Mesendoderm (in vitro differentiated cells): ENCODE results near the gene NRG3.

Experiments used
- DNase-seq: peaks from one replicate; pipeline ENCODE4 v3.0.0; 2013
- H2AK5ac ChIP-seq: 2 replicates; pipeline ENCODE4 v1.6.1; 2013; ENCODE audit warnings: low read length, inconsistent platforms
- H2BK120ac ChIP-seq: 2 replicates; pipeline ENCODE4 v1.6.1; 2013; ENCODE audit warnings: low read depth, mild to moderate bottlenecking, low read length, moderate library complexity, mixed read lengths
- H2BK15ac ChIP-seq: replicated peaks from 2 replicates; pipeline ENCODE4 v1.6.1; 2013; ENCODE audit warnings: low read depth, mild to moderate bottlenecking, moderate library complexity
- H2BK5ac ChIP-seq: 2 replicates; pipeline ENCODE4 v1.6.1; 2013; ENCODE audit warnings: low read length, inconsistent platforms
- H3K18ac ChIP-seq: 2 replicates; pipeline ENCODE4 v1.6.1; 2013; ENCODE audit warnings: mild to moderate bottlenecking, low read length, mixed read lengths
- H3K23ac ChIP-seq: one replicate; pipeline ENCODE4 v1.6.1; 2013; ENCODE audit warnings: low read length
- H3K27ac ChIP-seq: 2 replicates; pipeline ENCODE4 v1.5.1; 2013; ENCODE audit warnings: low read depth, mild to moderate bottlenecking, inconsistent platforms, low read length, moderate library complexity
- H3K27me3 ChIP-seq: 2 replicates; pipeline ENCODE4 v1.6.1; 2013; ENCODE audit warnings: low read length, control low read depth, mild to moderate bottlenecking, inconsistent platforms; ENCODE audit not compliant: insufficient read depth, poor library complexity
- H3K36me3 ChIP-seq: 2 replicates; pipeline ENCODE4 v1.6.1; 2013; ENCODE audit warnings: low read length, inconsistent platforms; ENCODE audit not compliant: control insufficient read depth, insufficient read depth
- H3K4ac ChIP-seq: one replicate; pipeline ENCODE4 v1.6.1; 2013; ENCODE audit warnings: low read depth, mild to moderate bottlenecking, low read length, moderate library complexity
- H3K4me1 ChIP-seq: 2 replicates; pipeline ENCODE4 v1.6.1; 2013; ENCODE audit warnings: low read depth, low read length, inconsistent platforms; ENCODE audit not compliant: control insufficient read depth
- H3K4me2 ChIP-seq: 2 replicates; pipeline ENCODE4 v1.6.1; 2013; ENCODE audit warnings: low read length
- H3K4me3 ChIP-seq: 2 replicates; pipeline ENCODE4 v1.5.1; 2013; ENCODE audit warnings: mild to moderate bottlenecking, low read length
- H3K56ac ChIP-seq: one replicate; pipeline ENCODE4 v1.6.1; 2013; ENCODE audit warnings: low read length
- H3K79me1 ChIP-seq: 2 replicates; pipeline ENCODE4 v1.6.1; 2013; ENCODE audit warnings: low read length, inconsistent platforms
- H3K79me2 ChIP-seq: 2 replicates; pipeline ENCODE4 v1.6.1; 2013; ENCODE audit warnings: mild to moderate bottlenecking, low read length; ENCODE audit not compliant: control insufficient read depth, insufficient read depth
- H3K9ac ChIP-seq: 2 replicates; pipeline ENCODE4 v1.6.1; 2013; ENCODE audit warnings: low read length, inconsistent platforms
- H4K5ac ChIP-seq: one replicate; pipeline ENCODE4 v1.6.1; 2013; ENCODE audit warnings: low read length
- H4K8ac ChIP-seq: one replicate; pipeline ENCODE4 v1.6.1; 2013; ENCODE audit warnings: low read depth, mild to moderate bottlenecking, control low read depth, low read length, moderate library complexity
- WGBS: extraction: QIAGEN DNeasy Blood & Tissue Kit; methylation state at CpG from one replicate; pipeline ENCODE4 v1.1.7; 2013; ENCODE audit warnings: low lambda C conversion rate, missing lambda C conversion rate; ENCODE audit not compliant: insufficient coverage; ENCODE audit errors: extremely low coverage; 5-methylcytosine and 5-hydroxymethylcytosine counted together

The NRG3 gene

GRCh38 chr10:82811621-82812020, 936.6 kb downstream of the NRG3 start:
- Histone ChIP-seq H2BK120ac (peak overlapping the region; percentile 45), H3K4me2 (no peak overlapping the region), H4K8ac (no peak overlapping the region), H3K4me1 (no peaks in the 10 kb centered on the region), H2BK5ac (no peak overlapping the region), H3K79me1 (no peaks in the 10 kb centered on the region), H3K36me3 (no peaks in the 10 kb centered on the region), H3K18ac (no peak overlapping the region), H3K56ac (no peak overlapping the region), H3K23ac (no peak overlapping the region), H3K27ac (no peak overlapping the region), H3K79me2 (no peaks in the 10 kb centered on the region), H3K4ac (no peak overlapping the region), H3K9ac (no peak overlapping the region), H2AK5ac (no peak overlapping the region), H2BK15ac (no peak overlapping the region), H3K27me3 (no peaks in the 10 kb centered on the region), H4K5ac (no peak overlapping the region), H3K4me3 (no peak overlapping the region)
- no CpG with 5 or more reads among the region's 1 CpG for WGBS
- DNase-seq: peak; percentile 60

DNA sequence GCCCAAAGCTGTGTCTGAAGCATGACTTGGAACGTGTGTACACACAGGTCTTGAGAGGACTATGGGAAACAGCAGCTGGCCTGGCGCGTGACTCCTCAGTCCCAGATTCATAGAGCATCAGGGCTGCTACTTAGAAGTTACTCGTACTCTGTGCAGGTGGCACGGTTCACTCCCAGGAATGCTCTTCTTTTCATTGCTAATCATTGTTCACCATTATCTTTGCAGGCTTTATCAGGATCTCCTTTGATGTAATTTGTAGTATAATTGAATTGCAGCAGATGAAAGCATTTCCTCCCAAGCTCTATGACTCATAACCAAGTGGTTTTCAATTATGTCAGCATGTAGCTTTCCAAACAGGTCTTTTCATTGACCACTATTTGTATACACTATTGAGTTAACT, 938.9 kb downstream of the NRG3 start:
- H3K27ac ChIP-seq: no peak overlapping the region
- H3K4me1 ChIP-seq: no peaks in the 10 kb centered on the region
- no peak overlapping the region for H2BK15ac ChIP-seq
- no peaks in the 10 kb centered on the region for H3K79me2 ChIP-seq
- no peak overlapping the region for H3K56ac ChIP-seq
- no CpG with 5 or more reads among the region's 5 CpGs for WGBS
- H2BK5ac ChIP-seq: no peak overlapping the region
- no peak overlapping the region for H3K18ac ChIP-seq
- DNase-seq: peak; percentile 27
- H3K27me3 ChIP-seq: no peaks in the 10 kb centered on the region
- H3K4me2 ChIP-seq: no peak overlapping the region
- no peak overlapping the region for H3K23ac ChIP-seq
- no peaks in the 10 kb centered on the region for H3K79me1 ChIP-seq
- no peak overlapping the region for H3K4ac ChIP-seq
- no peak overlapping the region for H4K8ac ChIP-seq
- H3K4me3 ChIP-seq: no peak overlapping the region
- no peak overlapping the region for H2BK120ac ChIP-seq
- no peak overlapping the region for H3K9ac ChIP-seq
- H3K36me3 ChIP-seq: no peaks in the 10 kb centered on the region
- no peak overlapping the region for H2AK5ac ChIP-seq
- no peak overlapping the region for H4K5ac ChIP-seq

GRCh38 chr10:82814635-82815034, 939.6 kb downstream of the NRG3 start:
- Histone ChIP-seq H3K56ac (no peak overlapping the region), H3K27me3 (no peaks in the 10 kb centered on the region), H3K9ac (no peak overlapping the region), H3K27ac (no peak overlapping the region), H2BK15ac (no peak overlapping the region), H3K4me1 (no peaks in the 10 kb centered on the region), H3K79me2 (no peaks in the 10 kb centered on the region), H3K4ac (no peak overlapping the region), H3K18ac (no peak overlapping the region), H3K4me2 (no peak overlapping the region), H3K79me1 (no peaks in the 10 kb centered on the region), H3K4me3 (no peak overlapping the region), H2BK5ac (no peak overlapping the region), H2BK120ac (no peak overlapping the region), H4K8ac (no peak overlapping the region), H4K5ac (no peak overlapping the region), H3K23ac (no peak overlapping the region), H2AK5ac (no peak overlapping the region), H3K36me3 (no peaks in the 10 kb centered on the region)
- no peak for DNase-seq

DNA sequence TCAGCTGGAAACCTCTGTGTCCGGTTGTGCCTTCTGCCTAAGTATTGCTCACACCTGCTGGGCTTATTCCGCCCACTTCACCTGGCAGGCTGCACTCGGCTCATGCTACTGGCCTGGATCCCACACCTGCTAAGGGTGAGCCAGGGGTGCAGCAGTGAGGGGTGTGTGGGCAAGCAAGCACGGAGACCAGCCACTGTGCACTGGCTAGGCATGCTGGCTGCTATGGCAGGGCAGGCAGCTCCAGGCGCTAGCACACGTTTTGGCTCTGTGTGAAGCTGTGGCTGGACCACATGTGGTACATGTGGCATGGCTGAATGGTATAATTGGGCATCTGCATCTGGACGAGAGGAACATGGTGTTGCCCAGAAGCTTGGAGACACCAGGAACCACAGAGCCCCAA, 940.7 kb downstream of the NRG3 start:
- no CpG with 5 or more reads among the region's 7 CpGs for WGBS

GRCh38 chr10:82817676-82818422, 942.9 kb downstream of the NRG3 start:
- no peak overlapping the region for H3K4me3 ChIP-seq
- DNase-seq: peak; percentile 11
- no peak overlapping the region for H3K18ac ChIP-seq
- H2BK120ac ChIP-seq: no peak overlapping the region
- no CpG with 5 or more reads among the region's 6 CpGs for WGBS
- H2AK5ac ChIP-seq: no peak overlapping the region
- H3K79me2 ChIP-seq: no peaks in the 10 kb centered on the region
- H4K5ac ChIP-seq: no peak overlapping the region
- peaks cover 1% of the 10 kb centered on the region for H3K4me1 ChIP-seq
- H3K79me1 ChIP-seq: no peaks in the 10 kb centered on the region
- H3K4me2 ChIP-seq: no peak overlapping the region
- no peak overlapping the region for H3K56ac ChIP-seq
- H3K27ac ChIP-seq: no peak overlapping the region
- H4K8ac ChIP-seq: no peak overlapping the region
- no peak overlapping the region for H3K23ac ChIP-seq
- H3K4ac ChIP-seq: no peak overlapping the region
- H3K27me3 ChIP-seq: no peaks in the 10 kb centered on the region
- H3K36me3 ChIP-seq: no peaks in the 10 kb centered on the region
- H2BK15ac ChIP-seq: no peak overlapping the region
- H3K9ac ChIP-seq: no peak overlapping the region
- H2BK5ac ChIP-seq: no peak overlapping the region

More for the DNA sequence above, 940.7 kb downstream of the NRG3 start:
- Histone ChIP-seq H3K27ac (no peak overlapping the region), H3K4me3 (no peak overlapping the region), H3K23ac (no peak overlapping the region), H2BK5ac (no peak overlapping the region), H4K8ac (no peak overlapping the region), H3K79me1 (no peaks in the 10 kb centered on the region), H3K4ac (no peak overlapping the region), H3K56ac (no peak overlapping the region), H3K4me2 (no peak overlapping the region), H3K18ac (no peak overlapping the region), H3K4me1 (no peaks in the 10 kb centered on the region), H3K27me3 (no peaks in the 10 kb centered on the region), H3K36me3 (no peaks in the 10 kb centered on the region), H3K79me2 (no peaks in the 10 kb centered on the region), H2BK15ac (no peak overlapping the region), H3K9ac (no peak overlapping the region), H4K5ac (no peak overlapping the region), H2AK5ac (no peak overlapping the region), H2BK120ac (no peak overlapping the region)
- DNase-seq: no peak

DNA sequence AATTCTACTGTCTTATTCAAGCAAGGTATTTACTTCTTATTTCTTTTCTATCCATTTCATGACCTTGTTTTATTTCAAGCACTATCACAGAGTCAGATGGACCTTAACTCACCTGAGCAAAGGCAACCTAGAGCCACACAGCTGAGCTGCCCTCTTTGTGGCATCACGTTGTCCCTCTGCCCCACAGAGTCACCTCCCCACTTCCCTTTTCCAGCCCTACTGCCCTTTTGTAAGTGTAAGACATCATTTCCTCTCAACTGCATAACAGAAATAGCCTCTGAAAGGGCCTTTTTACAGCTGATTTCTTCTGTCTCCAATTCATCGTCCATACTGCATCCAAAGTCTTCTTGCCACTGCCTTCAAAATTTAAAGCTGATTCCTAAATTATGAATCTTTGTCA, 946.0 kb downstream of the NRG3 start:
- H4K5ac ChIP-seq: no peak overlapping the region
- no peak overlapping the region for H3K4me3 ChIP-seq
- no peak overlapping the region for H3K27ac ChIP-seq
- no peaks in the 10 kb centered on the region for H3K27me3 ChIP-seq
- H3K18ac ChIP-seq: no peak overlapping the region
- H3K56ac ChIP-seq: peak overlapping the region; percentile 36
- no peak overlapping the region for H4K8ac ChIP-seq
- H3K9ac ChIP-seq: no peak overlapping the region
- H3K79me1 ChIP-seq: no peaks in the 10 kb centered on the region
- DNase-seq: no peak
- H2AK5ac ChIP-seq: no peak overlapping the region
- no peak overlapping the region for H3K23ac ChIP-seq
- H3K36me3 ChIP-seq: no peaks in the 10 kb centered on the region
- no peak overlapping the region for H3K4me2 ChIP-seq
- H3K4ac ChIP-seq: no peak overlapping the region
- no peaks in the 10 kb centered on the region for H3K79me2 ChIP-seq
- WGBS: no CpG with 5 or more reads among the region's 2 CpGs
- no peak overlapping the region for H2BK5ac ChIP-seq
- no peak overlapping the region for H2BK120ac ChIP-seq
- peaks cover 6% of the 10 kb centered on the region for H3K4me1 ChIP-seq
- no peak overlapping the region for H2BK15ac ChIP-seq
